SK-N-SH (cell line): ENCODE data around the gene HNRNPM. TPM values are rescaled to one million over a fixed set of nuclear protein-coding genes. Genes with fewer than 3 reads are reported as not detected.

Source experiments
- CTCF ChIA-PET: fragments of 300-600, 350-600 bp; formaldehyde crosslinking; extraction: SDS; loops from one replicate; lab custom pipeline; 2021; lab: Yijun Ruan, JAX
- POLR2A ChIA-PET: fragments of 350-600 bp; sonication (Branson Sonifier 250); formaldehyde crosslinking; extraction: SDS; loops from one replicate; lab custom pipeline; 2020; ENCODE audit warnings: antibody characterized with exemption, inconsistent platforms; lab: Yijun Ruan, JAX
- DNase-seq: peaks from one replicate; pipeline ENCODE4 v3.0.0; 2012
- H2AFZ ChIP-seq: fragments of 200-600 bp; sonication (generic); 2 replicates; pipeline ENCODE4 v1.8.1; 2016; ENCODE audit warnings: antibody characterized with exemption, mild to moderate bottlenecking, low read depth
- H3F3A ChIP-seq: fragments of 200-600 bp; sonication (generic); replicated peaks from 2 replicates; pipeline ENCODE3; 2016; ENCODE audit warnings: antibody characterized with exemption, mild to moderate bottlenecking; ENCODE audit not compliant: insufficient read depth
- H3K27ac ChIP-seq, 2 experiments: fragments of 200-500 bp in 1 of 2; fragments of 200-600 bp in 1 of 2; sonication (Bioruptor generic) in 1 of 2; sonication (generic), shearing (Covaris generic) in 1 of 2; 2 replicates each; pipeline versions ENCODE4 v1.5.1 to v1.6.1; 2014 to 2016; ENCODE audit warnings: low read depth in 2 of 2, inconsistent platforms in 1 of 2, low read length in 1 of 2, mild to moderate bottlenecking in 1 of 2, mixed read lengths in 1 of 2
- H3K27me3 ChIP-seq: fragments of 200-600 bp; sonication (generic), shearing (Covaris generic); 2 replicates; pipeline ENCODE4 v1.6.1; 2016; ENCODE audit warnings: mixed run types; ENCODE audit not compliant: insufficient read depth
- H3K36me3 ChIP-seq, 2 experiments: fragments of 200-500 bp in 1 of 2; fragments of 200-600 bp in 1 of 2; sonication (Bioruptor generic) in 1 of 2; sonication (generic) in 1 of 2; replicated peaks in 1 of 2; 2 replicates each; pipeline versions ENCODE3 to v1.5.1; 2014 to 2016; ENCODE audit warnings: low read length in 1 of 2, mild to moderate bottlenecking in 1 of 2; ENCODE audit not compliant: insufficient read depth in 2 of 2, control insufficient read depth in 1 of 2
- H3K4me1 ChIP-seq, 2 experiments: fragments of 200-500 bp in 1 of 2; fragments of 200-600 bp in 1 of 2; sonication (Bioruptor generic) in 1 of 2; sonication (generic), shearing (Covaris generic) in 1 of 2; 2 replicates each; pipeline versions ENCODE4 v1.5.1 to v1.6.1; 2014 to 2016; ENCODE audit warnings: low read depth in 1 of 2, low read length in 1 of 2, mixed run types in 1 of 2; ENCODE audit not compliant: insufficient read depth in 2 of 2, control insufficient read depth in 1 of 2
- H3K4me2 ChIP-seq: fragments of 200-600 bp; sonication (generic), shearing (Covaris generic); 2 replicates; pipeline ENCODE4 v1.6.1; 2017; ENCODE audit warnings: mixed run types
- H3K4me3 ChIP-seq, 2 experiments: fragments of 200-500 bp in 1 of 2; fragments of 200-600 bp in 1 of 2; sonication (Bioruptor generic) in 1 of 2; sonication (generic), shearing (Covaris generic) in 1 of 2; 2 replicates each; pipeline versions ENCODE4 v1.5.1 to v1.8.1; 2014 to 2016; ENCODE audit warnings: low read depth in 2 of 2, inconsistent platforms in 1 of 2, low read length in 1 of 2, mild to moderate bottlenecking in 1 of 2, mixed read lengths in 1 of 2, moderate library complexity in 1 of 2
- H3K79me2 ChIP-seq: fragments of 200-600 bp; sonication (generic); 2 replicates; pipeline ENCODE4 v1.8.1; 2017; ENCODE audit warnings: mild to moderate bottlenecking; ENCODE audit not compliant: insufficient read depth
- H3K9ac ChIP-seq: fragments of 200-600 bp; sonication (generic); 2 replicates; pipeline ENCODE4 v1.6.1; 2017; ENCODE audit warnings: mixed run types
- H3K9me2 ChIP-seq: fragments of 200-600 bp; sonication (generic); 2 replicates; pipeline ENCODE4 v1.6.1; 2017; ENCODE audit warnings: mixed run types
- H3K9me3 ChIP-seq: fragments of 200-600 bp; sonication (generic); 2 replicates; pipeline ENCODE4 v1.6.1; 2017; ENCODE audit warnings: mixed run types, mild to moderate bottlenecking, moderate library complexity
- H4K20me1 ChIP-seq: fragments of 200-600 bp; sonication (generic); 2 replicates; pipeline ENCODE4 v1.6.1; 2017; ENCODE audit warnings: mild to moderate bottlenecking, mixed run types; ENCODE audit not compliant: insufficient read depth
- CTCF ChIP-seq: fragments of 200-600 bp; sonication (generic); IDR thresholded peaks from 2 replicates; pipeline ENCODE4 v1.6.1; 2017; ENCODE audit warnings: antibody characterized with exemption, mild to moderate bottlenecking, moderate library complexity
- ELF1 ChIP-seq: IDR thresholded peaks from 2 replicates; pipeline ENCODE4 v1.4.0; 2012
- EP300 ChIP-seq, 2 experiments: IDR thresholded peaks; 2 replicates each; pipeline versions ENCODE4 v1.4.0 to v1.6.1; 2012; ENCODE audit warnings: borderline replicate concordance in 1 of 2, low read depth in 1 of 2, low read length in 1 of 2
- FOXM1 ChIP-seq: IDR thresholded peaks from 2 replicates; pipeline ENCODE4 v1.4.0; 2012; ENCODE audit warnings: low read depth, mild to moderate bottlenecking
- GABPA ChIP-seq: IDR thresholded peaks from 2 replicates; pipeline ENCODE4 v1.4.0; 2012; ENCODE audit warnings: low read depth, mild to moderate bottlenecking
- IRF3 ChIP-seq: fragments of 150-350 bp; IDR thresholded peaks from 2 replicates; pipeline ENCODE4 v1.6.1; 2016; ENCODE audit warnings: mild to moderate bottlenecking, low read depth, low read length
- JUND ChIP-seq: IDR thresholded peaks from 2 replicates; pipeline ENCODE4 v1.4.0; 2012
- MEF2A ChIP-seq: IDR thresholded peaks from 2 replicates; pipeline ENCODE4 v1.4.0; 2012; ENCODE audit warnings: low read depth, borderline replicate concordance
- NFIC ChIP-seq: IDR thresholded peaks from 2 replicates; pipeline ENCODE4 v1.4.0; 2012; ENCODE audit warnings: borderline replicate concordance
- PBX3 ChIP-seq: IDR thresholded peaks from 2 replicates; pipeline ENCODE4; 2012
- POLR2AphosphoS5 ChIP-seq: IDR thresholded peaks from 2 replicates; pipeline ENCODE4 v1.6.1; 2012; ENCODE audit warnings: low read depth, low read length
- RCOR1 ChIP-seq: fragments of 150-350 bp; IDR thresholded peaks from 2 replicates; pipeline ENCODE4 v1.6.1; 2017; ENCODE audit warnings: antibody characterized with exemption, low read length
- REST ChIP-seq: IDR thresholded peaks from 2 replicates; pipeline ENCODE4 v1.6.1; 2012; ENCODE audit warnings: mild to moderate bottlenecking, low read depth, low read length, moderate library complexity
- RXRA ChIP-seq: IDR thresholded peaks from 2 replicates; pipeline ENCODE4 v1.4.0; 2012; ENCODE audit warnings: low read depth, mild to moderate bottlenecking, borderline replicate concordance
- SMC3 ChIP-seq: IDR thresholded peaks from 2 replicates; pipeline ENCODE4 v1.6.1; 2012; ENCODE audit warnings: low read depth, low read length, improper control_type of control experiment
- TEAD4 ChIP-seq: IDR thresholded peaks from 2 replicates; pipeline ENCODE4 v1.4.0; 2012; ENCODE audit warnings: mild to moderate bottlenecking, borderline replicate concordance; ENCODE audit not compliant: insufficient read depth
- USF2 ChIP-seq: fragments of 150-350 bp; IDR thresholded peaks from 2 replicates; pipeline ENCODE4 v1.6.1; 2017; ENCODE audit warnings: antibody characterized with exemption, low read length, low read depth, borderline replicate concordance
- WGBS: methylation state at CpG from one replicate; pipeline ENCODE4 v1.1.6; 2017; ENCODE audit warnings: low lambda C conversion rate; 5-methylcytosine and 5-hydroxymethylcytosine counted together
- polyA plus RNA-seq, 3 experiments: library from polyadenylated mRNA; depleted of rRNA; stranded (reverse); fragments of >200 nt; gene quantifications; 2 replicates each; pipeline ENCODE4 v1.2.3, GENCODE V29; 2012

Gene HNRNPM
- polyA plus RNA-seq, 1 of the 3 experiments (the other 2 are of a cell fraction) = 205 TPM

- WGBS = 92% methylated on average over 7 of the region's 7 CpGs
- peaks cover 0 to 5% of the 10 kb centered on the region in 2 experiments; a peak in 1 of 4 replicates for H3K4me1 ChIP-seq
- CTCF ChIA-PET = interaction anchor here (0.7 to 4.4 kb wide), 4 partner anchors 9 to 150 kb away, joined by 3 to 51 read pairs (median 20); no protein-coding TSS in a partner anchor
- H3K4me2 ChIP-seq = no peak overlapping the region
- H3K36me3 ChIP-seq = no peaks in the 10 kb centered on the region
- H4K20me1 ChIP-seq = no peaks in the 10 kb centered on the region
- H2AFZ ChIP-seq = no peak overlapping the region
- H3K9me2 ChIP-seq = no peaks in the 10 kb centered on the region
- no peak overlapping the region for H3K9ac ChIP-seq
- no peaks in the 10 kb centered on the region for H3K27me3 ChIP-seq
- H3K9me3 ChIP-seq = no peaks in the 10 kb centered on the region
- no peak for TF ChIP-seq FOXM1
- TF ChIP-seq POLR2AphosphoS5 = no peak
- TF ChIP-seq PBX3 = no peak
- H3K27ac ChIP-seq = no peak overlapping the region
- POLR2A ChIA-PET = no interaction called here
- no peak overlapping the region for H3K4me3 ChIP-seq
- H3K79me2 ChIP-seq = no peaks in the 10 kb centered on the region
- H3F3A ChIP-seq = no peaks in the 10 kb centered on the region
- DNase-seq = no peak
Observed at GRCh38 chr19:8504171-8504570, 59.4 kb downstream of the HNRNPM start.

GRCh38 chr19:8504919-8505318 is 60.1 kb downstream of the HNRNPM start:
- Histone ChIP-seq H3K4me2 (no peak overlapping the region), H3K9me2 (no peaks in the 10 kb centered on the region), H3K36me3 (no peaks in the 10 kb centered on the region), H3K79me2 (no peaks in the 10 kb centered on the region), H3K27ac (no peak overlapping the region), H4K20me1 (no peaks in the 10 kb centered on the region), H3K4me1 (peaks cover 0 to 5% of the 10 kb centered on the region in 2 experiments; a peak in 1 of 4 replicates), H3K9ac (no peak overlapping the region), H3F3A (no peaks in the 10 kb centered on the region), H3K9me3 (no peaks in the 10 kb centered on the region), H3K4me3 (no peak overlapping the region), H2AFZ (no peak overlapping the region), H3K27me3 (no peaks in the 10 kb centered on the region)
- TF ChIP-seq RXRA = no peak
- no peak for TF ChIP-seq SMC3
- no peak for TF ChIP-seq GABPA
- TF ChIP-seq USF2 = no peak
- no peak for TF ChIP-seq REST
- no peak for TF ChIP-seq JUND
- TF ChIP-seq RCOR1 = no peak
- no peak for TF ChIP-seq IRF3
- no peak for TF ChIP-seq TEAD4
- no peak for TF ChIP-seq FOXM1
- TF ChIP-seq EP300 (IDR thresholded peaks at IDR 0.05; ENCODE audit: borderline replicate concordance in 1 of 2, low read depth in 1 of 2, low read length in 1 of 2) = no peak
- no peak for TF ChIP-seq CTCF
- no peak for TF ChIP-seq POLR2AphosphoS5
- no peak for TF ChIP-seq MEF2A
- no peak for TF ChIP-seq NFIC
- TF ChIP-seq PBX3 = no peak
- no peak for TF ChIP-seq ELF1
- ChIA-PET POLR2A (interaction anchor here (1.1 to 1.8 kb wide), 4 partner anchors 9 to 184 kb away, joined by 3 to 7 read pairs (median 6); partner anchors contain the start of genes NDUFA7, RPS28 and ZNF414), CTCF (interaction anchor here (0.8 to 4.4 kb wide), 12 partner anchors 10 to 151 kb away, joined by 3 to 51 read pairs (median 4); partner anchors contain the start of genes MARCHF2 and MYO1F)
- no peak for DNase-seq
- WGBS = 90% methylated on average over 5 of the region's 6 CpGs
